ENCODE results near the gene RBM20.

GRCh38 chr10:110887560-110887959 is 243.4 kb downstream of the RBM20 start:
- TF ChIP-seq CTCF (IDR thresholded peaks at IDR 0.05; ENCODE audit: low read length): no peak
- TF ChIP-seq EZH2 (optimal IDR thresholded peaks at IDR 0.05; ENCODE audit: low read depth, low read length): no peak

Measured in MM.1S (cell line).